HG03135 (cell line): Measurements from ENCODE around the gene TXNDC12.
"Not testable (repeated sequence)": the region's sequence is repeated elsewhere in the genome, so short reads cannot be mapped to it uniquely, and the experiment has no call there.

ENCODE experiments used
- ATAC-seq: cut with Tn5 transposase; IDR thresholded peaks from one replicate; pipeline ENCODE4 v1.9.1; 2021; ENCODE audit warnings: mild to moderate bottlenecking, moderate library complexity; ENCODE audit not compliant: unreplicated experiment

TXNDC12 gene

DNA sequence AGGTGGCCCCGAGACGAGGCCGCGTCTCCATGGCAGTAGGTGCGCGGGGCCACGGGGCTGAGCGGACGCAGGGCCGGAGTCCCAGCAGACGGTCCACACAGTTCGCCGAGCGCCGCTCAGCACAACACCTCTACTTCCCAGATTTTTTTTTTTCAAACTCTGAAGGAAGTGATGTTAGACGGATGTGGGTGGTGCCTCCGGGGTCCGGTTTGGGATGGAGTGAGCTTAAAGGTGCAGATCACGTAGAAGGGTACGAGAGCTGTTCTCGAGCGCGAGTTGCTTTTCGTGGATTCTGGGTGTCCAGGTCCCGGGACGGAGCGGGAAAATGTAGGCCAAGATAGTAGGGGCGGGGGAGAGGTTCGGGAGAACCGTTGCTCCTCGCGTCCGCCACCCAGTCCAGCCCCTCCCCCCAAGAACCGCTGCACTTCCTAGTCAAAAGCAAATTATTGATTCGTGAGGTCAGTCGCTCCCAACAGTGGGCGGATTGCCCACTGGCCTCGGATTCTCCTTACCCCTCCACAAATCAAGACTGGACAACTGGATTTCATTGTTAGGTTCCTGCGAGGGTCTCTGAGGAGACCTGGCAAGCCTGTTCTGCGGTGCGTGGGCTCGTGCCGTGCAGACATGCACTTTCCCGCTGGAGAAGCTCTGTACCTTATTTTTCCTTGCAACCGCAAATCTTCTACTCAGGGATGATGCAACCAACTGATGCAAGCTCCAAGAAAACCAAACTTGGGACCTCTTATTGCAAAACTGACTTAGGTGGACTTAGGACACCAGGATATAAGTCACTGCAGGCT lies at the start of gene TXNDC12:
Gene TXNDC12 (minus strand): TSS at position 126 of the 800 bp plus-strand sequence. CDS start 95 bp downstream, at position 31.
- ATAC-seq: peak; percentile 38

DNA sequence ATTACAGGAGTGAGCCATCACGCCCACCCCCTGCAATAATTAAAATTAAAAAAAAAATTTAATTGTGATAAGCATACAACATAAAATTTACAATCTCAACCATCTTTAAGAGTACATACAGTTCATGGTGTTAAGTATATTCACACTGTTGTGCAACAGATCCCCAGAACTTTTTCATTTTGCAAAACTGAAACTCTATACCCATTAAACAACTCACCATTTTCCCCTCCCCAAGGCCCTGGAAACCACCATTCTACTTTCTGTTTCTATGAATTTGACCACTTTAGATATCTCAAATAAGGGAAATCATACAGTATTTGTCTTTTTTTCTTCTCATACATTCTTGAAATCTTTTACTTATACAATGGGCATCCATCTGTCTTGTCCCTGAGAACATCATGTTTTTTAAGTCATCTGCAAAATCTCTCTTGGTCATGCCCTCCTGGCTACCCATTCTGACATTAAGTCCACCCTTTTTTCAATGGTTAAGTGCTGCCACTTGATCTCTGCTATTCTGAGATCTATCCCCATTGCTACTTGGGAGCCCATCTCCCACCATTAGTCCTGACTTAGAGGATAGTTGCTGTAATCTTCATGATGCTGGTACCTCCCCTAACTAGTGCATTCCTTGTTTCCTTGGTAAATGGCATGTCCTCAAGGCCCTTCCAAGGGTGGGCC lies 47.5 kb upstream of the TXNDC12 start:
- peak; percentile 61 for ATAC-seq

- ATAC-seq: no peak
Measured at GRCh38 chr1:52098139-52098871, 43.3 kb upstream of the TXNDC12 start.

DNA sequence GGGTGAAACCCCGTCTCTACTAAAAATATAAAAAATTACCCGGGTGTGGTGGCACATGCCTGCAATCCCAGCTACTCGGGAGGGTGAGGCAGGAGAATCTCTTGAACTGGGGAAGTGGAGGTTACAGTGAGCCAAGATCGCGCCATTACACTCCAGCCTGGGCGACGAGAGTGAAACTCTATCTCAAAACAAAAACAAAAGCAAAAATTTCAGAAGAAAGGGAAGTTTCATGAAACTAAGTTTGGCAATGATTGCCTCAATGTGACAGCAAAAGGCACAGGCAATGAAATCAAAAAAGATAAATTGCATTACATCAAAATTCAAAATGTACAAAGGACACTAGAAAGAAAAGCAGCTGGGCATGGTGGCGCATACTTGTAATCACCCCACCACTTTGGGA lies 41.2 kb upstream of the TXNDC12 start:
- no peak for ATAC-seq

GRCh38 chr1:52094300-52094699 lies 39.3 kb upstream of the TXNDC12 start:
- not testable (repeated sequence) for ATAC-seq

DNA sequence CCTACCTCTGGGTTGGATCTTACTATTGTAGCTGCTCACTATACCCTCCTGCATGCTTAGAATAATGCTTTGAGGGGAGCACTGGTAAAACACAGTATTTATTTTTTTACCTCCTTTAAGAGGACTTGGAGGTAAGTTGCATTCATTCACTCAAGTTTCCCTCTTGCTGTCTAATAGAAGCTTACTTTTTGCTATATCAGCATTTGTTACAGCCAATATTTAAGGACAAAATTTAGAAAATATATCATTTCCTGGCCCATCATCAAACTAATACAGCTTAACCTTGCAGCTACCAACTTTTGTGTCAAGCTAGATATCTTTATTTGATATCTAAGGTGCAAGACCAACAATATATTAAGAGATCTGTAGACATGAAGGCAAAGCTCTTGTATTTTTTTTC lies 32.9 kb upstream of the TXNDC12 start:
- ATAC-seq: not testable (repeated sequence)

GRCh38 chr1:52080014-52080415 lies 25.0 kb upstream of the TXNDC12 start:
- no peak for ATAC-seq

GRCh38 chr1:52077277-52077676 lies 22.3 kb upstream of the TXNDC12 start:
- not testable (repeated sequence) for ATAC-seq

GRCh38 chr1:52072291-52072690 lies 17.3 kb upstream of the TXNDC12 start:
- ATAC-seq: no peak

GRCh38 chr1:52070704-52071103 lies 15.7 kb upstream of the TXNDC12 start:
- no peak for ATAC-seq

- ATAC-seq: no peak
Measured at GRCh38 chr1:52063192-52063591, 8.2 kb upstream of the TXNDC12 start.

DNA sequence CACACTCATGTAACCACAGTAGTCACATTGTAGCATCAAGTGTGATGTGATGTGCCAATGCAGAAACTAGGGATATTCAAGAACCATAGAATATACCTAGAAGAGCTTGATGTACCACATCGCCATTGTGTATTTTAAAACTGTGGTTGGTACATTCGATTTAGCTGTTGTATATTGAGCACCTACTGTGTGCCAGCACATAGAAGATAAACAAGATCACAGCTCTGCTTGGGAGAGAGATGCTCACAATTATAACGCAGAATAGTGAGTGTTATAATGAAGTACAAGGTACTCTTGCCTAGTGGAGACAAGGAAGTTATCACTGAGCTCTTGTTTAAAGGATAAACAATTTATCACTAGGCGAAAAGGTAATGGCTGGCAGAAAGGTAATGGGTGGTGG lies 5.8 kb upstream of the TXNDC12 start:
- no peak for ATAC-seq

- ATAC-seq: no peak
Measured at GRCh38 chr1:52059888-52060287, 4.9 kb upstream of the TXNDC12 start.

- ATAC-seq: no peak
Measured at GRCh38 chr1:52059321-52059720, 4.3 kb upstream of the TXNDC12 start.

GRCh38 chr1:52057876-52058415 lies 3.0 kb upstream of the TXNDC12 start:
- no peak for ATAC-seq

DNA sequence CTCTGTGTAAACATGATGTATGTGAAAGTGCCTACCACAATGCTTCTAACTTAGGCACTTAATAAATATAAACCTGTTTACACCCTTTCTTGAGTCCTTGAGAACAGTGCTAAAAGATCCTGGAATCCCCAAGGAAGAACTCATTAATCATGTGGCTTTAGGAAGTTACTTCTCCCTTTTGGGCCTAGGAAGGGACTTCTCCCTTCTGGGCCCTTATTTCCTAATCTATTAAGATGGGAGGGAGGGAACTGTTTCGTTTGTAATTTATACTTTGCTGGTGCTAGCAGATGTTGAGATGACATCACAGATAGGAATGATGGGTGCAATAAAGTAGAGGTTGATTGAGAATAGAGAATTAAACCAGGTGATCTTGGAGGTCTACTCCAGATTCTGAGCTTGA lies 2.3 kb upstream of the TXNDC12 start:
- ATAC-seq: no peak

- ATAC-seq: peak; percentile 34
Measured at GRCh38 chr1:52056937-52057231, 1.9 kb upstream of the TXNDC12 start.

DNA sequence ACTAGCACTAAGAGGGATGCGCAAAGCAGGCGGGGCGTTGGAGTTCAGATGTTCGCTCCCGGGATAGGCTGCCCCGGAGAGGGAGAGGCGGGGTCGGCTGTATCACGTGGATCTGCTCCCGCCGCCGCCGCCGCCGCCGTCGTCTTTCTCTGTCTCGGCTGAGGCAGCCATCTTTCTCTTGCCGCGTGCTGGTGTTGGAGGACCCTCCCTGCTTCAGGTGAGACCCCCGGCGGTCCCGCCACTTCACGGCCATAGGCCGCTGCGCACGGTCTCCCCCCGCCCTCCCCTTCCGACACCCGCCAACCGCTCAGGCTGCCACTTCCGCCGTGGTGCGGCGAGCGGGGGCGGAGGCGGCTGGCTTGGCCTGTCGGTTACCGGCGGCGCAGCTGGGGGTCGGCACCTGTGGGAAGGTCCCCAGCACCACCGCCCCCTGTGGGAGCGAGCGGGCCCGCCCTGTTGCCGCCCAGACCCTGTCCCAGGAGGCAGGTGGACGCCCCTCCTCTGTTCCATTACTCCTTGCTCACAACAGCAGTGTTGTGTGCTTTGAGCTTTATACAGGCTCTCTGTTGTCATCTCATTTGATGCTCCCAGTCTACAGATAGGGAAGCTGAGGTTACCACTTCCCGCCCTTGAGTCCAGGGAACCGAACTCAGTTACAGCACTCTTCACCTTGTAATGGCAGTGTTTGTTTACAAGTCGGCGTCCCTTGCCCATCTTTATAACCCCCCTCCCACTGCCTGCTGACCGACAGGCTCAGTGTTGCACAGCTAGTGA lies 1.4 kb upstream of the TXNDC12 start, which contains the start of gene BTF3L4:
Gene BTF3L4 (plus strand): TSS at position 133 of the 774 bp plus-strand sequence. CDS start 3,553 bp downstream, outside the sequence.
- peak; percentile 85 for ATAC-seq

- ATAC-seq: no peak
Measured at GRCh38 chr1:52055866-52056162, 823 bp upstream of the TXNDC12 start.

- ATAC-seq: no peak
Measured at GRCh38 chr1:52054496-52055065, 410 bp downstream of the TXNDC12 start.
